Psoas muscle (tissue), 8 donors: Measurements from ENCODE around the gene BTBD7. TPM values are rescaled to one million over a fixed set of nuclear protein-coding genes. Genes with fewer than 3 reads are reported as not detected.

Source experiments
- ATAC-seq, 4 donors: fragments of 200-7000 bp; cut with Tn5 transposase; one replicate each; pipeline ENCODE4 v1.9.1; 2020; ENCODE audit warnings: moderate library complexity in 3 of 4, mild to moderate bottlenecking in 2 of 4
- DNase-seq, 2 donors: peaks; one replicate each; pipeline ENCODE4 v3.0.0-alpha.2; 2020
- H3K27ac ChIP-seq: fragments of 200-600 bp; one replicate; pipeline ENCODE4 v1.8.0; 2022
- H3K27me3 ChIP-seq, 3 donors: fragments of 200-600 bp in 1 of 3; one replicate each; pipeline versions ENCODE4 v1.6.1 to v1.8.0; 2013 to 2022; ENCODE audit warnings: low read length in 2 of 3, mild to moderate bottlenecking in 2 of 3, moderate library complexity in 1 of 3; ENCODE audit not compliant: insufficient read depth in 3 of 3
- H3K36me3 ChIP-seq, 2 donors: fragments of 200-600 bp in 1 of 2; one replicate each; pipeline versions ENCODE4 v1.6.1 to v1.8.0; 2013 to 2022; ENCODE audit warnings: low read depth in 1 of 2, mild to moderate bottlenecking in 1 of 2, moderate library complexity in 1 of 2; ENCODE audit not compliant: insufficient read depth in 1 of 2
- H3K4me1 ChIP-seq: fragments of 200-600 bp; one replicate; pipeline ENCODE4 v1.8.0; 2022
- H3K4me3 ChIP-seq: fragments of 200-600 bp; one replicate; pipeline ENCODE4 v1.8.0; 2022; ENCODE audit warnings: mild to moderate bottlenecking
- H3K9me3 ChIP-seq: fragments of 200-600 bp; one replicate; pipeline ENCODE4 v1.8.0; 2022
- CTCF ChIP-seq: fragments of 200-600 bp; IDR thresholded peaks from one replicate; pipeline ENCODE4 v1.8.0; 2022; ENCODE audit warnings: antibody characterized with exemption
- WGBS, 3 donors: extraction: QIAGEN DNeasy Blood & Tissue Kit; methylation state at CpG; one replicate each; pipeline versions ENCODE4 v1.1.6 to v1.1.7; 2013; 5-methylcytosine and 5-hydroxymethylcytosine counted together
- intact Hi-C, 2 donors: fragments of 100-400 bp; cut with DNase I; formaldehyde crosslinking; loops; one replicate each; pipeline versions ENCODE4 v1.11.0 to v1.14.2; 2022
- polyA plus RNA-seq, 3 donors: library from polyadenylated mRNA; stranded (reverse); fragments of 200-250 nt; gene quantifications; one replicate each; pipeline ENCODE4 v1.2.3, GENCODE V29; 2013
- total RNA-seq, 4 donors: library from RNA; stranded (reverse); fragmentation: NEBNext Ultra II Directional in 2 of 4; extraction: Animal tissue kit (Norgen Biotek cat#: 25700) in 2 of 4; gene quantifications; one replicate each; pipeline versions ENCODE4 v1.2.1 to v1.2.4, GENCODE V29; 2021 to 2023
- donor health status: healthy with polysubstance abuse.
- donor health status: DM: no; HTN: no; CAD: no; lungs with moderate emphysema.
- donor health status: Bipolar disorder and iron deficiency.
- donor health status: healthy.
- donor health status: DM: yes; HTN: yes; CAD: no.
- donor health status: DM: no; HTN: no; CAD: no.
- donor health status: DM: no; HTN: no; CAD: no.
- donor health status: DM: yes; HTN: yes; CAD: no.

The BTBD7 gene
- total and polyA plus RNA-seq, 7 donors: 6.0 to 24.9 (median 18.9) TPM

- H3K4me3 ChIP-seq: no peak overlapping the region
- DNase-seq (no peak), ATAC-seq (no peak)
- no peak for TF ChIP-seq CTCF
- no peaks in the 10 kb centered on the region for H3K36me3 ChIP-seq
- H3K27ac ChIP-seq: no peak overlapping the region
- no peaks in the 10 kb centered on the region for H3K9me3 ChIP-seq
- 94 to 99% (median 94%) methylated on average over 3 of the region's 3 CpGs for WGBS, 3 donors
- intact Hi-C loops: no loop called here
- H3K27me3 ChIP-seq: no peaks in the 10 kb centered on the region
- peaks cover 6% of the 10 kb centered on the region for H3K4me1 ChIP-seq
These were observed 56.7 kb downstream of the BTBD7 start for GRCh38 chr14:93276031-93276716.

GRCh38 chr14:93274055-93274806 is 58.6 kb downstream of the BTBD7 start:
- WGBS, 3 donors: 93 to 97% (median 96%) methylated on average over 3 of the region's 3 CpGs
- ATAC-seq (no peak), DNase-seq (no peak)
- TF ChIP-seq CTCF: no peak
- H3K4me1 ChIP-seq: peaks cover 17% of the 10 kb centered on the region
- no peaks in the 10 kb centered on the region for H3K36me3 ChIP-seq
- no peak overlapping the region for H3K27ac ChIP-seq
- H3K4me3 ChIP-seq: no peak overlapping the region
- no peaks in the 10 kb centered on the region for H3K9me3 ChIP-seq
- intact Hi-C loops: no loop called here
- no peaks in the 10 kb centered on the region for H3K27me3 ChIP-seq

GRCh38 chr14:93271111-93271510 is 61.7 kb downstream of the BTBD7 start:
- Histone ChIP-seq H3K27me3 (no peaks in the 10 kb centered on the region), H3K4me3 (no peak overlapping the region), H3K4me1 (peaks cover 20% of the 10 kb centered on the region), H3K36me3 (no peaks in the 10 kb centered on the region), H3K9me3 (no peaks in the 10 kb centered on the region), H3K27ac (peak overlapping the region; percentile 72)
- TF ChIP-seq CTCF: no peak
- DNase-seq (no peak), ATAC-seq (no peak)
- intact Hi-C loops: no loop called here
- WGBS, 3 donors: 41 to 51% (median 50%) methylated on average over 6 of the region's 6 CpGs

GRCh38 chr14:93269341-93270068 is 63.3 kb downstream of the BTBD7 start:
- no peak for DNase-seq
- H3K4me3 ChIP-seq: no peak overlapping the region
- no peaks in the 10 kb centered on the region for H3K36me3 ChIP-seq
- intact Hi-C loops: no loop called here
- H3K9me3 ChIP-seq: no peaks in the 10 kb centered on the region
- H3K27ac ChIP-seq: peak overlapping the region; percentile 72
- ATAC-seq: peak; percentile 74 to 83 (median 77)
- no peaks in the 10 kb centered on the region for H3K27me3 ChIP-seq
- no peak for TF ChIP-seq CTCF
- 70 to 77% (median 75%) methylated on average over 10 of the region's 10 CpGs for WGBS, 3 donors
- H3K4me1 ChIP-seq: peaks cover 20% of the 10 kb centered on the region
